ENCODE measurements around the gene SLC29A4. TPM values are rescaled to one million over a fixed set of nuclear protein-coding genes. Genes with fewer than 3 reads are reported as not detected.

Gene SLC29A4
- total RNA-seq, 1 donor from 2014 or later, result 0.98 TPM

- Histone ChIP-seq H3K9me3 (no peaks in the 10 kb centered on the region), H3K27me3 (no peaks in the 10 kb centered on the region), H3K4me3 (no peak overlapping the region), H3K36me3 (peaks cover 58% of the 10 kb centered on the region), H3K27ac (no peak overlapping the region), H3K4me1 (no peaks in the 10 kb centered on the region)
- intact Hi-C loops (cut with DNase I), result no loop called here
- ATAC-seq (no peak), DNase-seq (no peak)
- TF ChIP-seq, protein P1, sequence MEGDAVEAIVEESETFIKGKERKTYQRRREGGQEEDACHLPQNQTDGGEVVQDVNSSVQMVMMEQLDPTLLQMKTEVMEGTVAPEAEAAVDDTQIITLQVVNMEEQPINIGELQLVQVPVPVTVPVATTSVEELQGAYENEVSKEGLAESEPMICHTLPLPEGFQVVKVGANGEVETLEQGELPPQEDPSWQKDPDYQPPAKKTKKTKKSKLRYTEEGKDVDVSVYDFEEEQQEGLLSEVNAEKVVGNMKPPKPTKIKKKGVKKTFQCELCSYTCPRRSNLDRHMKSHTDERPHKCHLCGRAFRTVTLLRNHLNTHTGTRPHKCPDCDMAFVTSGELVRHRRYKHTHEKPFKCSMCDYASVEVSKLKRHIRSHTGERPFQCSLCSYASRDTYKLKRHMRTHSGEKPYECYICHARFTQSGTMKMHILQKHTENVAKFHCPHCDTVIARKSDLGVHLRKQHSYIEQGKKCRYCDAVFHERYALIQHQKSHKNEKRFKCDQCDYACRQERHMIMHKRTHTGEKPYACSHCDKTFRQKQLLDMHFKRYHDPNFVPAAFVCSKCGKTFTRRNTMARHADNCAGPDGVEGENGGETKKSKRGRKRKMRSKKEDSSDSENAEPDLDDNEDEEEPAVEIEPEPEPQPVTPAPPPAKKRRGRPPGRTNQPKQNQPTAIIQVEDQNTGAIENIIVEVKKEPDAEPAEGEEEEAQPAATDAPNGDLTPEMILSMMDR (IDR thresholded peaks at IDR 0.05), result no peak
These were observed 47.5 kb downstream of the SLC29A4 start for GRCh38 chr7:5330288-5330687.

DNA sequence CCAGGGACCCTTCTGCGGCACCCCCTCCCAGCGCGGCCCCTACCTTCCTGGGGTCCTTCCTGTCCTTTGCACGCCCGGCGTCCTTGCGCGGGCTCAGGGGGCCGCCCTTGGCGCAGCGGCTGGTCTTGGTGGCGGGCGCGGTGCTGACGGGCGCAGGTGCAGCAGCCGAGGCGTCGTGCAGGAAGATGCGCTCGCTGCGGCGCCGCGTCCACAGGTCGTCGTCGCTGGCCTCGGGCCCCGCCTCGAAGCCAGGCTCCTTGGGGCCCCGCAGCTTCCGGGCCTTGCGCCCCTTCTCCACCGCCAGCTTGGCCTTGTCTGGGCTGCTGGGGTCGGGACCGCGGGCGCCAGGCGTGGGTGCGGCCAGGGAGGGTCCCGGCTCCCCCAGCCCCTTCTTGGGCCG, 49.8 kb downstream of the SLC29A4 start:
- peak; percentile 6 for ATAC-seq
- H3K4me1 ChIP-seq, result no peaks in the 10 kb centered on the region
- intact Hi-C loops (cut with DNase I), result no loop called here
- H3K9me3 ChIP-seq, result peaks cover 6% of the 10 kb centered on the region
- H3K36me3 ChIP-seq, result peaks cover 79% of the 10 kb centered on the region
- no peak overlapping the region for H3K27ac ChIP-seq
- DNase-seq, result no peak
- no peaks in the 10 kb centered on the region for H3K27me3 ChIP-seq
- H3K4me3 ChIP-seq, result no peak overlapping the region
- TF ChIP-seq, protein P1 (IDR thresholded peaks at IDR 0.05), result no peak

GRCh38 chr7:5333121-5334045, 50.6 kb downstream of the SLC29A4 start:
- no peaks in the 10 kb centered on the region for H3K4me1 ChIP-seq
- H3K27ac ChIP-seq, result no peak overlapping the region
- no peak overlapping the region for H3K4me3 ChIP-seq
- intact Hi-C loops (cut with DNase I), result no loop called here
- peaks cover 81% of the 10 kb centered on the region for H3K36me3 ChIP-seq
- peak; percentile 45 for ATAC-seq
- H3K9me3 ChIP-seq, result peaks cover 6% of the 10 kb centered on the region
- no peaks in the 10 kb centered on the region for H3K27me3 ChIP-seq
- TF ChIP-seq, protein P1 (IDR thresholded peaks at IDR 0.05), result no peak
- DNase-seq, result no peak

- no peak overlapping the region for H3K27ac ChIP-seq
- no peak for DNase-seq
- H3K4me3 ChIP-seq, result no peak overlapping the region
- peak; percentile 27 for ATAC-seq
- peaks cover 80% of the 10 kb centered on the region for H3K36me3 ChIP-seq
- no peaks in the 10 kb centered on the region for H3K27me3 ChIP-seq
- peaks cover 6% of the 10 kb centered on the region for H3K9me3 ChIP-seq
- H3K4me1 ChIP-seq, result no peaks in the 10 kb centered on the region
- intact Hi-C loops (cut with DNase I), result no loop called here
- TF ChIP-seq, protein P1 (IDR thresholded peaks at IDR 0.05), result no peak
These were observed 51.9 kb downstream of the SLC29A4 start for GRCh38 chr7:5334671-5335070.

DNA sequence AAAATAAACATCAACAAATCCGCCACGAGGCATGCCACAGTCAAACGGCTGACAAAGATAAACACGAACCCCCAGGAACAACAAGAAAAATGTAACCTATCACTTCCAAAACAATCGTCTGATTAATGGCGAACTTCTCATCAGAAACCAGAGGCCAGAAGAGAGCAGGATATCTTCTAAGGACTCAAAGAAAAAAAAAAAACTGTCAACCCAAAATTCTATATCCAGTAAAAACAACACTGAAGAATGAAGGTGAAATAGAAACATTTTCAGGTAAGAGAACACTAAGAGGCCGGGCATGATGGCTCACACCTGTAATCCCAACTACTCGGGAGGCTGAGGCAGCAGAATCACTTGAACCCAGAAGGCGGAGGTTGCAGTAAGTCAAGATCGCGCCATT, 54.3 kb downstream of the SLC29A4 start:
- intact Hi-C loops (cut with DNase I), result no loop called here
- H3K36me3 ChIP-seq, result peaks cover 71% of the 10 kb centered on the region
- TF ChIP-seq, protein P1 (IDR thresholded peaks at IDR 0.05), result no peak

More for the DNA sequence above, 54.3 kb downstream of the SLC29A4 start:
- no peak for ATAC-seq
- Histone ChIP-seq H3K4me1 (no peaks in the 10 kb centered on the region), H3K4me3 (no peak overlapping the region), H3K27ac (no peak overlapping the region), H3K9me3 (peaks cover 6% of the 10 kb centered on the region), H3K27me3 (no peaks in the 10 kb centered on the region)
- DNase-seq, result no peak

Measured in upper lobe of right lung (tissue), 1 donor.